Adrenal gland (tissue), 5 donors: ENCODE data around the gene PGA4.

Experiments
- CTCF ChIP-seq, 6 experiments: fragments of 450-650 bp in 4 of 6; fragments of 200-600 bp in 2 of 6; sonication (generic) in 1 of 6; IDR thresholded peaks; 1 replicate in 5 of 6; 2 replicates in 1 of 6; pipeline versions ENCODE4 v1.5.1 to v1.8.0; 2016 to 2021; ENCODE audit warnings: antibody characterized with exemption in 6 of 6, mild to moderate bottlenecking in 2 of 6, moderate library complexity in 1 of 6
- POLR2A ChIP-seq, 2 donors: fragments of 450-650 bp; IDR thresholded peaks; one replicate each; pipeline ENCODE4 v1.6.1; 2017; ENCODE audit warnings: antibody characterized with exemption in 2 of 2, mild to moderate bottlenecking in 2 of 2, moderate library complexity in 1 of 2
- donor health status: DM: no; HTN: no; CAD: no.

GRCh38 chr11:61193596-61193995 lies 28.6 kb upstream of the PGA4 start:
- no peak for TF ChIP-seq CTCF (IDR thresholded peaks at IDR 0.05)
- TF ChIP-seq POLR2A (IDR thresholded peaks at IDR 0.05): no peak
